ENCODE data around the gene SMOC2.

The SMOC2 gene

DNA sequence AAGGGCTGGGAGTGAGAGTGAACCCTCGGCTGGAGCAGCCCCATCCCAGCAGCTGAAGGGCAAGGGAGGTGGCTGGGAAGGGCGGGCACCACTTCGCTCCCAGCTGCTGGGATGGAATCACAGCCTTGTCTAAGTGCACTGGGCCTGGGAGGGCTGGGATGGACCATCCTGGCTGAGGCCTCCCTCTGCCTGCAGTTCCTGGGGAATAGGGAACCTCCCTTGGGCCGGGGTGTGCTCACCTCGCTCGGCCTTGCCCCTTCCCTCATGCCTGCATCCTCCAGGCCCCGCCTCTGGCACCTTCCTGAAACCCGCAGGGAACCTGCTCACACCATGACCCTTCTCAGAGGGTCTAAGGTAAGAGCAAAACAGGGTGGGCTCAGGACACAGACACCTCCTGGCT is 53.7 kb downstream of the SMOC2 start:
- no peak for DNase-seq

DNA sequence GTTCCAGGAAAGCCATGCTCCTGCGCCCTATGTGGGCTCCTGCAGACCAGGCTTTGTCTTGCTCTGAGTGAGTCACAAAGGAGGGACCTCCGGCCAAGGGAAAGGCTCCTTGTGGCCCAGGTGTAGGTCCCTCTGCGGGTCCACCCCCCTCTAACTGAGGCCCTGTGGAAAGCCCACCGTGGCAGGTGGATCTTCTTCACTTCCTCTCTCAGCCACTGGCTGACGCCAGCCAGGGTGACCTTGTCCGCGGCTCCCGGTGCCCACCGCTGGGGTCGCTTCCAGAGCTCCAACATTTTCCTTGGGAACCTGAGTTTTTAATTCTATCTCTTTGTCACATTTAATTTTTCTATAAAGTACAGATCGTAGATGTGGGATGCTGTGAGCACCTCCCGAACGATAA is 54.1 kb downstream of the SMOC2 start:
- no peak for DNase-seq

DNA sequence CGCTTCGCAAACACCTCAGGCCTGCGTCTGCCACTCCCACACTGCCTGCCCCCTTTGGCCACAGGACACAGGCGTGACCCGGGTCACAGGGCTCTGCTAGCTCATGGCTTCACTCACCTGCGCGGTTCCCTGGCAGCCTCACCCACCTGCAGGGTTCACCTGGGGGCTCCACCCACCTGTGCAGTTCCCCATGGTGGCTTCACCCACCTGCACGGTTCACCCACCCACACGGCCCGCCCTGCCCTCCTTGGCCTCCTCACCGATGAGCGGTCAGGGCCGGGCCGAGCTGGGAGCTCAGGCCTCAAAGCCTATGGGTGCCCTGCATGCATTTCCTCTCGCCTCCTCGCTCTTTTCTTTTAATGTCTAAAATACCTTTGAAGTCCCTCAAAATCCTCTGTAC is 54.7 kb downstream of the SMOC2 start:
- DNase-seq: no peak

DNA sequence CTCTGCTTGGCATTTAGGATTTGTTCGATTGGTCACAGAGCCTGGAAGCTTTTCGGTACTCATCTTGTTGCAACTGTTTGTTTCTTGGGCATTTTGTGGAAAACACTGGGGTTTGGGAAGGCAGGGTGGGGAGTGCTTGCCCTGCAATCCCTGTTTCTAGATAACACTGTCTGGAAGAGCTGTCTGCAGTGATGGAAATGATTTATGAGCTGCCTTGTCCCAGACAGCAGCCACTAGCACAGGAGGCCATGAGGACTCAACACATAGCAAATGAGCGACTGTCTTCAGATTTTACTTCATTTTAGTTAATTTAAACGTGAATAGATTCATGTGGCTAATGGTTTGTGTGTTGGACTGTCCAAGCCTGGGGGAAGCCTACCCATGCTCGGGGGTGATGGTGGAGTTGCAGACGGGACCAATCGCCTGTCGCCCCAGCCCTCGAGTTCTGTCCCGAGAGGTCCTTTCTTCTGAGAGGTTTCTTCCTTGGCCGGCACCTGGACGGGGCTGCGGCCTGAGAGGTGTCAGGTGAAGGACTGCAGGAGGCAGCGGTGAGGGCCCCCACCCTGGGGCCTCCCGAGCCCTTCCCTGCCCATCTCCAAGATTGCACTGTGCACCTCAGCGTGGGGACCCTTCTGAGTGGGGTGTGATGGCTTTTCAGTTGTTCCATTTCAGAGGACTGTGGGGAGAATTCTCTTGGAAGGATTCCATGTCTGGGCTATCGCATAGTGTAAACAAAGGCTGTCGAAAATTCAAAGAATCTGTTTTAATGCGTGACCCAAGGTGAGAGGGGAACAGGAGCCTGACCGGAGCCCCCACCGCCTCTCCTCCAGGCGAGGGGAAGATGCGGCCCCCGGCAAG is 55.4 kb downstream of the SMOC2 start:
- no peak for DNase-seq

DNA sequence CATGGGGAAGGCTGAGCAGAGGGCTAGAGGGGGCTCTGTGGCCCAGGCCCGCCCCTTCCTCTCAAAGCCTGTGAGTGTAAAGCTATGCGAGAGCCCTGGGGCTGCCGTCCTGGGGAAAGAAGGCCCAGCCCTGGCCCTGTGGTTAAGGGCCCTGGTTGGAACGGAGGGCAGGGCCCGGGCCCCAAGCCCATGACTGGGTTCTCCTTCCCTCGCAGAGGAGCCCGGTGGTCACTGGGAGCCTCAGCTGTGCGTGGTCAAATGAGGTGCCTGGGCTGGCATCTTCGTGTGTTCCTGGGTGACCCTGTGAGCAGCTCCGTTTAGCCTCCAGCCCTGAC is 56.0 kb downstream of the SMOC2 start:
- DNase-seq: no peak

- DNase-seq: no peak
Observed at GRCh38 chr6:168497381-168497780, 56.4 kb downstream of the SMOC2 start.

- DNase-seq: no peak
Observed at GRCh38 chr6:168498161-168498843, 57.3 kb downstream of the SMOC2 start.

DNA sequence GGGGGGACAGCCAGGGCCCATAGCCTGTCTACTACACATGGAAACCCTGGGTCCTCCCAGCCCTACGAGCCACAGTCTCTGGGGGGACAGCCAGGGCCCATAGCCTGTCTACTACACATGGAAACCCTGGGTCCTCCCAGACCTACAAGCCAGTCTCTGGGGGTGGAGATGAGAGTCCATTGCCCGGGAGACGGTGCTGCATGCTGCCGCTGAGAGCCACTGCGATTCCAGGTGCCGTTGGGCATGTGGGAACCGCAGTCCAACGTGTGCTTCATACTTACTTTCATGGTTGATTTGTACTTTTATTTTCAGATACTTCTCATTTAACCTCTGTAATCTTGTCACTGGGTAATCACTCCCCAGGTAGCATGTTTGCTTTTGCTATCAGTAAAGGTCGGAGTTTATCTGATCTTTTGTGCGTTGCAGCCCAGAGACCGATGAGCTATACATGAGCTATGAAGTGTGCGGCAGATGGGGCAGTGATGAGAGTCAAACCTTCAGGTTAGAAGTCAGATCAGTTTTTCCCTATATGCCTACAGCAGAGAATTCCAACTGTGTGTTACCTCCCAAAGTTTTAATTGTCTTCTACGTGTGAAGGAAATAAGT is 58.2 kb downstream of the SMOC2 start:
- peak; percentile 39 for DNase-seq

- DNase-seq: no peak
Observed at GRCh38 chr6:168500519-168500918, 59.5 kb downstream of the SMOC2 start.

DNA sequence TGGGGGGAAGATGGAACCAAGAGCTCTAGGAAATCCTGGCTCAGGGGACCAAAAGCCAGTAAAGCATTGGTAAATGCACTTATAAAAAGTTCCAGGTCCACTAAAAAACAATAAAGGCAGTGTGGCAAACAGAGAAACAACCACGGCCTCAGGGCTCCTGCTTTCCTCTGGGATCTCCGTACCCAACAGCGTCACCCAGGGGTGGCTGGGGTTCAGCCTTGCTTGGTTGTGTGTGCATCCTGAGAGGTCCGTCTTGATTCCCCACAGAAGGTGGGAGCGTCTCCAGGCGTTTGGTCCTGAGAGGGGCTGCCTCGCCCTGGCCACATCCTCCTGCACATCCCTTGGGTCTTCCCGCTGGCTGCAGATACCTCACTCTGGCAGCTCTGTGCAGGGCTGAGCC is 60.6 kb downstream of the SMOC2 start:
- DNase-seq: no peak

DNA sequence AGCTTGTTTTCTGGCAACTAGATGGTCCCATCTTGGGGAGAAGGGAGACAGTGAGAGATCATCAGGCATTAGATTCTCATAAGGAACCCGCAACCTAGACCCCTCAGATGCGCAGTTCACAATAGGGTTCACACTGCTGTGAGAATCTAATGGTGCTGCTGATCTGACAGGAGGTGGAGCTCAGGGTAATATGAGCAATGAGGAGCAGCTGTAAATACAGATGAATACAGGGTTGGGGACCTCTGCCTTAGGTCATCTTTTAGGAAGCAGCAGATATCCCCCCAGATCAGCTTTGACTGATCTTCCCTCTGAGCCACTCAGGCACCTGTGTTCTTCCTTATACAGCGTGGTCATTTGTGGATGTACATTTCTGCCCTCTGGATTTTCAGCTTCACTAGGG is 63.4 kb downstream of the SMOC2 start:
- no peak for DNase-seq

GRCh38 chr6:168506460-168506859 is 65.5 kb downstream of the SMOC2 start:
- DNase-seq: peak; percentile 72

GRCh38 chr6:168507297-168507696 is 66.3 kb downstream of the SMOC2 start:
- DNase-seq: peak; percentile 23

GRCh38 chr6:168507730-168508129 is 66.7 kb downstream of the SMOC2 start:
- no peak for DNase-seq

- DNase-seq: no peak
Observed at GRCh38 chr6:168508903-168509302, 67.9 kb downstream of the SMOC2 start.

DNA sequence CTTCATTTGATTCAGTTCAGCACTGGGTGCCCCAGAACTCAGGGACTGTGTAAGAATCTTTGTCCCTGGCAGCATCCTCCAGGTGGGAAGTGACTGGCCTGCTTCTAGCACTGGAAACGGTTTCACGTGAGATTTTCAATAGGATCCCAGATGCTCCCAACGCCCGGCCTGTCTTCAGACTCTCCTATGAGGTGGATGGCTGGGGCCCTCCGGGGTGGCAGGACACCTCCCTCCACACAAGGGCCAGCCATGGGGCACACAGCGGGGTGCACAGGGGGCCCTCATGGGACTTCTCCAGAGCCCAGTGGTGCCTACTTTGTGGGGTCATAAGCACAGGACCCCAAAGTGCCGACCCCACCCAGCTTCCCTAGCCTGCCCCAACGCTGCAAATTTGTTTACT is 72.8 kb downstream of the SMOC2 start:
- DNase-seq: no peak

DNA sequence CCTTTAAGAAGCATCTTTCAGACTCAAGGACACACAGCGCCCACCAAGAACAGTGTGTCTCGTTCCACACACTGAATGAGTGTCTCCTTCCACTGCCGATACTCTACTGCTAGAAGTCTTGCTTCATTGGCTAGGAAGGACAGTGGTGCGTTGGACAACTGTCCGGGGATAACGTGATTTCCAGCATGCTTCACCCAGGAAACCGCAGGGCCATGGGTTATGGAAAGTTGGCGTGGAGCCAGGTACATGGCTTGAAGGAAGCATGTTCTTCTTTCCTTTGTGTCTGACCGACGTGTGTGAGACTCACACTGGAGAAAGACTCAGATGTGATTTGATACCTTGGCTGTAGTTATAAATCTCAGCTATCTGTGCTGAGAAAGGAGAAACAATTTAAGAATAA is 73.2 kb downstream of the SMOC2 start:
- DNase-seq: no peak

GRCh38 chr6:168515376-168515775 is 74.4 kb downstream of the SMOC2 start:
- DNase-seq: no peak

- no peak for DNase-seq
Observed at GRCh38 chr6:168516944-168517741, 76.2 kb downstream of the SMOC2 start.

- DNase-seq: no peak
Observed at GRCh38 chr6:168517742-168518347, 76.9 kb downstream of the SMOC2 start.

DNA sequence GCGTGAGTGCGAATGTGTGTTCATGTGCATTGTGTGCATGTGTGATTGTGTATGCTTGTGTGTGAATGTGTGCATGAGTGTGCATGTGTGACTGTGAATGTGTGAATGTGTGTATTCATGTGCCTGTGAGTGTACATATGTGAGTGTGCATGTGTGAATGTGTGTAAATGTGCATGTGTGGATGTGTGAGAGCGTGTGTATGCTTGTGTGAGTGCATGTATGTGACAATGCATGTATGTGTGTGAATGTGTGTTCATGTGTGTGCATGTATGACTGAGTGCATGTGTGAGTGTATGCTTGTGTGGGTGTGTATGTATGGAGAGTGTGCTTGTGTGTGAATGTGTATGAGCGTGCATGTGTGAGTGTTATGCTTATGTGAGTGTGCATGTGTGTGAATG is 77.4 kb downstream of the SMOC2 start:
- DNase-seq: no peak

DNA sequence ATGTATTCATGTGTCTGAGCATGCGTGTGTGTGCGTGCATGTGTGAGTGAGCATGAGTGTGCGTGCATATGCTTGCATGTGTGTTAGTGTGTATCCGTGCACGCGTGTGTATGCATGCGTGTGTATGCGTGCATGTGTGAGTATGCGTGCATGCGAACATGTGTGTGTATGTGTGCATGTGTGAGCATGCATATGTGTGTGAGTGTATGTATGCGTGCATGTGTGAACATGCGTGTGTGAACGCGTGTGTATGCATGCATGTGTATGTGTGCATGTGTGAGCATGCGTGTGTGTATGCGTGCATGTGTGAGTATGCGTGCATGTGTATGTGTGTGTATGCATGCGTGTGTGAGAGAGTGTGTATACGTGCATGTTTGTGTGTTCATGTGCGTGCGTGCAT is 77.9 kb downstream of the SMOC2 start:
- no peak for DNase-seq

- no peak for DNase-seq
Observed at GRCh38 chr6:168520233-168520632, 79.2 kb downstream of the SMOC2 start.

Data from NCI-H748 treated with DMSO at 0.1 percent for 48 hours (cell line).